GM19328 (cell line): Measurements from ENCODE around the gene MRE11.

ENCODE experiments used
- ATAC-seq: cut with Tn5 transposase; IDR thresholded peaks from one replicate; pipeline ENCODE4 v1.9.1; 2021; ENCODE audit warnings: mild to moderate bottlenecking, moderate library complexity; ENCODE audit not compliant: unreplicated experiment

Gene MRE11

DNA sequence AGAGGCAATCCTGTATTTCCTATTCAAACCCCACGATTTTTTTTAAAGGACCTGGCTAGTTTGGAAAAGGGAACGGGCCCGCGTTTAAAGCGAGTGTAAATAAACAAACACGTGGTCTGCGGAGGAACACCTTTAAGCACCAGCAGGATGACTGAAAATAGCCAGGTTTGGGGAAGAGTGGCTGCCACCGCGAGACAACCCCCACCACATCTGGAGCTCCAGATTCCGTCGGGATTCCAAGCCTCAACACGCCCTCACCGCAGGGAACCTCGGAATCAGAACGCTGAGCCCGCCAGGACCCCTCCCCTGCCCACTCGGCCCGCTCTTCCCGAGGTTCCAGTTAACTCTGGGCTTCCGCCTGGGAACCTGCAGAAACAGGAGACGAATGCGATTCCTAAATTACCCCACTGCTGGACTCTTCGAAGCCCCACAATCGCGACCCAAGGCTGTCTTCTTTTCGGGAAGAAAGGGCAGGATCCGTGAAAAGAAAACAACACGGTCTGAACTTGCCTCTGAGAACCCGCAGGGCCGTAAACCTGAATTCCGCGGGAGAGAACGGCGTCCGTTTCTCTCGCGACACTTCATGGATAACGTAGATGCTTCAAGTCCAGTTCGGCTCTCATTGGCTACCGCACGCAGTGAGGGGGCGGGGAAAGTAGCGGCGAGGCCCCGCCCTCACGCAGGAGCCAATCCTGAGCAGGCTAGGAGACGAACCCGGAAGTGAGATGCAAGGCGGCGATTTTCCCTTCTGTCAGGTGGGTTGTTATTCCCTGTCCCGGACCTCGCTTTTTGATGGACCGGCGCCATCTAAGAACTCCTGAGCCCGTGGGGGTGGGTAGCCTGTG is at the start of gene MRE11, which contains the start of gene ANKRD49:
Gene MRE11, minus strand, starts transcription at position 564 of the 845 bp plus-strand sequence. CDS start 1,043 bp downstream, outside the sequence.
Gene ANKRD49, plus strand, starts transcription at position 704 of the 845 bp plus-strand sequence. CDS start 2,710 bp downstream, outside the sequence.
- peak; percentile 100 for ATAC-seq

DNA sequence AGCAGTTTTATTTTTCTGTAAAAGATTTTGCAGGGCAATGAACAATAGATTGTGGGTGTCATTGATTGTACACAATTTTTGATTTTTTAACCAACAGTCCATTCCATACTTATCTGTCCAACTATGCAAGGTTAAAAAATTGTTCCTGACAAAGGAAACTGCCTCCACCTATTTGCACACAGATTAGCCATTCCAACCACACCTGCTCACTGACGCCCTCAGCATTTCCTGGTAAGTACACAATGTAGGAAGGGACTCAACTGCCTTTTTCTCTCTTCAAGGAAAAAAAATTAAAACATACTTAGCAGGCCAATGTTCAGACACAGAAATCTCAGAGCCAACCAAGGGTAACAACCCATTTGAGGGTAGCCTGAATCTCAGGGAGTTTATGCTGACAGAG is 45.8 kb upstream of the MRE11 start:
- ATAC-seq: no peak

DNA sequence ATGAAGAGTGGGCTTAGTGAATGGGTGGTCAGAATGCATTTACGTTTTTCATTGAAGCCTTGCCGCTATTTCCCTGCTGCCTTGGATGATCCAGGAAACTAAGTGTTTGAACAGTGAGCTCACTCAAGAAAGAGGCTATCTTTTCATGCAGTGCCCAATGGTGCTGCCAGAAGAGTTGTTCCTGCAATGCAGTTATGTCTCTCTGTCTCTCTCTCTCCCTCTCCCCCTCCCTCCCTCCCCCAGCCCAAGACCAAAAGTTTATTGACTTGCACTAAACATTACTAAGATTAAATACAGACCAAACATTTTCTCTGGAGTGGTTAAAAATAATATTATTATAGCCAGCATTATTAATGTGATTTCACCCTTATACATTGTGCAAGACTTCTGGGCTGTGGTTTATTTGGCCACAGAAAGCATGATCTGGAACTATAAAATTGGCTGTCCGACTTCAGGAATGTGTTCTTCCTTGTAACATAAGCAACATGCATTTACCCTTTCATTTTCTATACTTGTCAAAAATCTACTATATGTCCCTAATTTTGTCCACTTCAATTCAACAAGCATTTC is 43.5 kb upstream of the MRE11 start:
- ATAC-seq: no peak

DNA sequence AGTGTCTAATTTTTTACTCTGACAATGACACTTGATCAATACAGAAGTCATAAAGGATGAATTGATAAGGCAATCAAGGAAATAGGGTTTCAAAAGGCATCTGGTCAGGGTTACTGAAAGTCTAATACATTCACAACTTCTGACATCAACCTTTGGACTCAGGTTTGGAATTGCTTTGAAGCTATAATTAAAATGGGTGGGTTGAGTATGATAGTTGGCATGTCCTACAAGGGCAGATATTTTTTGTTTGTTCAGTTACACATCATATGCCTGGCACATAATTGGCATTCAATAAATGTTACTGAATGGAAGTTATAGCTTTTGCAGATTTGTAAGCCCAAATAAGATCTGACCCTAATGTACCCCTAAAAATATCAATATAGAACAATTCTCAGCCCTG is 42.7 kb upstream of the MRE11 start:
- no peak for ATAC-seq

DNA sequence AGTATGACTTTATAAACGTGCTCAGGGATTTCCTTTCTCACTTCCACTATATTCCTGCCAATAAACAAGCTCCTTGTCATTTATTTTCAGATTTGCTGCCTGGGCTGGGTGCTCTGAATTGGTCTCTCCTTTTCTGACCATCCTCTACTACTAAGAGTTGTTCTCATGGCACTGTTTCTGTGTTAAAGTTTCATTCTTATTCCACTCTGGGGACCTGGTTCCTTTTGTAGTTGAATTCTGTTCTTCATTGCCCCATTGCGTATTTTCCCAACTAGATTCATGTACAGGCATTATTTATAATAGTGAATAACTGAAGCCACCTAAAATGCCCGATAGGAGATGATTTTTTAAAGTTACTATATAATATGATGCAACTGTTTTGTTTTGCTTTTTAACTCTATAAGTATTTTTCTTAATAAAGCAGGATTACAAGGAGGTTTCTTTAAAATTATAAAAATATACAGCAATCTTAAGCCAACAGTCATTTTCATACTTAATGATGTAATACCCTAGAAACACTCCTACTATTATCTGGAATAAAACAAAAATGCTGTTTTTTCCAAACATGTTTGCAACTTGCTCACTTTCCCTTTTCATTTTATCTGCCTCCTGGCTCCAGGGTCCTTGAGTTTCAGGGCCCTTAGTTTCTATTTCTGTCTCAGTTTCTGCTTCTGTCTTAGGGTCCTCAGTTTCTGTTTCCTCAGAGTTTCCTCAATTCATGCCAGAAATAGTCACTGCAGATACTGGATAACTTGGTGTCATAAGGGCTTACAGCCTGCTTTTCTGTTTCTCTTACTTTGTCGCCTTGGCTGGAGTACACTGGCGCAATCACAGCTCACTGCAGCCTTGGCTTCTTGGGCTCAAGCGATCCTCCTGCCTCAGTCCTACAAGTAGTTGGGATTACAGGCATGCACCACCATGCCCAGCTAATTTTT is 40.3 kb upstream of the MRE11 start:
- ATAC-seq: no peak

DNA sequence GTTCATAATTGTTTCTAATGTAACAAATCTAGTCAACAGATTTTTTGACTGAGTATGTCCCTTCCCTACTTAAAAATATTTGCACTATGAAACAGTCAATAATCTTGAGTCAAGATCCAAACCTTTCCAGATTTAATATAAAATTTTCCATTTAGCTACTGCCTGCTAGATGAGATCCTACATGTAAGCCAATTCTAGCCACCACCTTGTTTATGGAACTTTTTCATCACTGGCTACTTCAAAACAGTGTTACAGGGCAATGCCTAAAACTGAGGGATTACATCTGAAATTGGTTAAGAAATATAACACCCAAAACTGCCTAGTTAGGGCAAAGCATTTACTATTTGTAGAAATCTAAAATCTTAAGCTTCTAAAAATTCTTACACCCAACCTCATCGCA is 39.6 kb upstream of the MRE11 start:
- ATAC-seq: no peak

DNA sequence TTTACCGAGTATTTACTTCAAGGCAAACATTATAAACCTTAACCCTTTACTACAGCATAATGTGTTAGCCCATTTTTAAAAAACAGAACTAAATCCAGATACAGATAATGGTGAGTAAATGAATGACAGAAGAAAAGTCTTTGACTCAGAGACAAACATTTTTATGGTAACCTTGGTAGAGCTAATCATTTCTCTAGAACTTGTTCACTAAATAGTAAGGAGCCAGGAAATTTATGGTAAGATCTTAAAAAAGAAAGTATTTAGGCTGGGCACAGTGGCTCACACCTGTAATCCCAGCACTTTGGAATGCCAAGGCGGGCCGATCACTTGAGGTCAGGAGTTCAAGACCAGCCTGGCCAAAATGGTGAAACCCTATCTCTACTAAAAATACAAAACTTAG is 38.6 kb upstream of the MRE11 start:
- ATAC-seq: no peak

DNA sequence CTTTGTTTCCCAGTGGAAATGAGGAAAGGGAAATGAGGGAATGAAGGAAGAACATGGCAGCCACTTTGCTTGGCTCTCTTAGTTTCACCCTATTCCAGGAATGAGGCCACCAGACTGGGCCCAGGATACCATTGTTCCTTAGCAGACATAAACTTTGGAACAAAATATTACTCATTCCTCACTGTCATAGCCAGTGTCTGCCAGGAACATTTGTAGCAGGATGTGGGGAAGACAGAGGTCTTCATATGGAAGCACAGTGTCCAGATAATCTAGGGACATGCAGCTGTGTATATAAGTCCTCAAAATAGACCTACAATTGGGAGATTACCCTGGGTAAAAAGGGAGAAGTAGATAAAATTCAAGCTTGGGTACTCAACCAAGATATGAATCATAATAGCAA is 34.9 kb upstream of the MRE11 start:
- no peak for ATAC-seq

DNA sequence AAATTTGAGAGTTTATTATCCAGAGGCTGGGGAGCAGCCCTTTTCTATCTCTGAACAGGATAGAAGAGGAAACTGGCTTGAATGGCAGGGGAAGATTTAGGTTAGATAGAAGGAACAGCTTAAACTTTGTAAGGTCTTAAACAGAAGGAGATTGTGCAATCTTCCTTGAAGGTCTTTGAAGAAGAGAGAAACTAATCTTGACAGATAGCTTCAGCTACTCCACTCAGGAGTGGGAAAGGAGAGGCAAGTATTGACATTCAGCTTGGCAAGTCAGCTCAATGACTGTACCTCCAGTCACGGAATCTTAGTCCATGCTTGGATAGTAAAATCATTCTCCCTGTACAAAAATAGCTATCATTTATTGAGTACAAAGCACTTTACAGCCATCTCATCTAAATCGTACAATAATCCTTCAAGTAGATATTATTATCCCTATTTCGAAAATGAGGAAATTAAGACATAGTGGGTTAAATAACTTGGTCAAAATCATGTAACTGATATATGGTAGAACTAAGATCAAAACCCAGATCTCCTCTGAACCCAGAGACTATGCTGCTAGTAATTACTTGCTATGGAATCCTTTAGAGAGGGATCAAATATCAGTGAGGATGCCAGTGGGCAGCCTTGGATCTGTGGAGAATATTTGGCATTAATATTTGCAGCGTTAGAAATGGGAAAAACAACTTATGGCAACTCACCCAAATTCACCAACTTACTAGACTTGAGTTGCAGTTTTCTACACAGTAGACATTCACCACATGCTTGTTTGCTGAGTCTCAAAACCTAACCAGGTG is 33.2 kb upstream of the MRE11 start:
- ATAC-seq: no peak

DNA sequence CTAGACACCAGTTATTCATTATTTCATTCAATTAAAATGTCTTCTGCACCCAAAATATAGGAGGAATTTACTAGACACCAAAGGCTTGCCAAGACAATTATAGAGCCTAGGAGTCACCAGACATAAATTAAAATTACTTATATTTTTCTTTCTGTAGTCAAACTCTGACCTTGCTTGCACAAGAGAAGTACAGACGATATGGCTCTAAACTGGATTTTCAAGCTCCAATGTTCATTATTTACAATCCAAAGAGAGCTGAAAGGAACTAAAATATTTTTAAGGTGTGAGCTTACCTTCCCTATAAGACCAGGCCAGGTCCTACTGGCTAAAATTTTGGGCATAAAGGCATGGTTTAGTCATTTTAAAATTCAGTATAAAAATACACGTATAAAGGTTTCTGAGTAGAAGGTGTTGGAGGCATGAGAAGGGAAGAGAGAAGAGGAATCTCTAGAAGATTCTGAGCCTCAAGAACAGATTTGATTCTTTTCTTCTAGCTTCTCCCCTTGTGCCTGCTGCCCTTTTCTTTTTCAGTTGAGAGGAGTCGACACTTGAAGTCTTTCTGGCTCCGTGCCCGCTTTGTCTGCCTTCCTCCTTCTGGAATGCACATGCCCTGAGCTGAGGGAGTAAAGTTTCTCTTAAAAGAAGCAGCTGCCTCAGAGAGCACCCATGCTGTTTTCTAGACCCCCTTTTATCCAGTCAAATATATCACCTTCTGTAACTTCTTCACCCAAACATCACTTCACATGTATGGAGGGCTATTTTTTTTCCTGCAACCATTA is 32.1 kb upstream of the MRE11 start:
- no peak for ATAC-seq

DNA sequence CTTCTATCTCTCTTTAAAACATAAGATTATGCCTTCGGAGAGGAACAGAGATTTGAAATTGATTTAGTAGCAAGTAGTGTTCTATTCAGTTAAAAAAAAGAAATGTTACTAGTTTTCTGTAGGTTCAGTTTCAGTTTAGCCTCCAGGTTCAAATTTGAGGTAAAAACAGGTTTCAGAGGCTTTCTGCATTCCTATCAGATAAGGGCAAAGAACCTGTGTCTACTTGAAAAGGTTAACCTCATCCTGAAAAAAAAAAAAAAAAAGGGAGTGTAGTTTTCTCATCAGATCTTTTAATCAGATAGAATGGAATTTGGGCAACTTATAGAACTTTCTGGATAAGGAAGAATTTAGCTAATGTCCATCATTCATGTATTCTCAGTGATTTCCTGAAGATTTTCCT is 30.7 kb upstream of the MRE11 start:
- ATAC-seq: no peak

DNA sequence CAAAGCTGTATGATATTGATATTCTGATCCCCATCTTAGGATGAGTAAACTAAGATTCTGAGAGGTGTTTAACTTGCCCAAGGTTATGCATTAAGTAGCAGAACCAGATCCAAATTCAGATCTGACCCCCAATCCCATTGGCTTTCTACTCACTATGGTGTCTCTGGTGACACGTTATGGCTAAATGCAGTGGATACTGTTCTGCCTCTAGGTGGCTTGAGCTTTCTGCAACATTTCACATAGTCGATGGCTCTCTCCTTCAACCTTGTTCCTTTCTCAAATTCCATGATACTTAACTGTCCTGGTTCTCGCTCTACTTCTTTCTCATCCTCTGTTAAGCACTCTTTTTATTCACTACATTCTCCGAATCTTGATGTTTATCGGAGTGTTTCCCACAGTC is 28.0 kb upstream of the MRE11 start:
- no peak for ATAC-seq

DNA sequence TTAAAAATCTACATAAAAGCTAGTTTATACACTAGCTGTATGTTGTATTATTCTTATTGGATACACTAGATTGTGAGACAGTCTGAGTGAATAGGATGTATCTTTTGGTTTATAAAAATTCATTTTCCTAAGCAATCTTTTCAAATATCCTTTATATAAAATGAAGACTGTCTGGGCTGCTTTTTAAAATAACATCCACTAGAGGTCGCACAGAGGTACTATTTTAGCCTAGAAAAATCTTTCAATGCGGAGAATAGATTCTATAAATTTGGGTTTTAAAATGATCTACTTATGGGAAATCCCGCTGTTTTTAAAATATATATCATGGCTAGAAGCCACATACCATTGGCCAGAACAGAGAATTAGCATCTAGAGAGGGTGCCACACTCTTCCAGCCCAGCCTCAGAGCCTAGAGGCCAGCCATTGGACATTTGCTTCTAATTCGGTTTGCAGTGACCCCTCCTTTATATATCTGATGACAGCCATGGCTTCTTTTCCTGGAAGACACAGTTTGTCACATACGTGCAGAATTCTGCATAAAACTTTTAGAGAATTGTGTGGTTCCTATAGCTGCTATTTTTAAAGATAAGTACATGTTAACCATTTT is 25.9 kb upstream of the MRE11 start:
- ATAC-seq: no peak

DNA sequence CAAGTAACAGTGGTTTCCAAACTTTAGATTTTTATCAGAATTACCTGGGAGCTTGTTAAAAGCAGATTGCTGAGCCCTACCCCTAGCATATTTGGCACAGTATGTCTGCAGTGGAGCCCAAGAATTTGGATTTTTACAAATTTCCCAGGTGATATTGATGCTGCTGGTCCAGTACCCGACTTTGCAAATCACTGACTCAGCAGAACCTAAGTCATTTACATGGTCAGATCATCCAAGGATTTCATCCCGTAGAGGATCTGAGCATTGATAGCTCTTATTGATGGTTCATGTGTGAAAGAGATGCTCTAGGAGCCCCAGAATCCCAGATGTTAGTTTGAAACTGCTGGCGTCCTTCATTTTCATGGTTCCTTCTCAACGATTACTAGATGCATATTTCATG is 24.7 kb upstream of the MRE11 start:
- no peak for ATAC-seq

DNA sequence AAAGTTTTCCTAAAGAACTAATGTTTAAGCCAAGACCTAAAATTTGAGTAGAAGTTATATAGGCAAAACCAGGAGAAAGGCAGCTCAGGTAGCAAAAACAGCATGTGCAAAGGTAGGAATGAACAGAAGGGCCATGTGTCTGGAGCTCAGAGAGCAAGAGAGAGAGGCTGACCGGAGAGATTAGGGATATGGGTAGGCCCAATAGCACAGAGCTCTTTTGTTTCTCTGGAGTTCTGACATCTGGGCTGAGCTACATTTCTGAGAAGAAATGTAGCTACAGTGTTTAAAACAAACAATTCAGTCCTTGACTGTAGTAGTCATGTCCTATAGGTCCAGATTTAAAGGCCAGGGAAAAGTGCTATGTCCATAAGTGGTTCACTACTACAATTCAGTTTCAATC is 23.1 kb upstream of the MRE11 start:
- ATAC-seq: no peak

DNA sequence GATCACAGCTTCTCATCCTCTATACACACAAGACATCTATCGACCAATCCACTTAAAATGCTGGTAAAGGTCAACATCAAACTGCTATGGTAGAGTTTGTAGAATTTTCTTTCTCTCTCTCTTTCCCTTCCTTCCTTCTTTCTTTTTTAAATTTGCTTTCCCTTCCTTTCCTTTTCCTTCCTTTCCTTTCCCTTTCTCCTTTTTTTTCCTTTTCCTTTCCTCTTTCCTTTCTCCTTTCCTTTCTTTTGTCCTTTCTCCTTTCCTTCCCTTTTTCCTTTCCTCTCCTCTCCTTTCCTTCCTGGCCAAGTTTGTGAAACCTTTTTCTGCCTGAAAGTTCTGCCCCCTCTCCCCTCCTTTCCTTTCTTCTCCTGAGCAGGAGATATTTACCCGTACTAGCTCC is 21.8 kb upstream of the MRE11 start:
- no peak for ATAC-seq

DNA sequence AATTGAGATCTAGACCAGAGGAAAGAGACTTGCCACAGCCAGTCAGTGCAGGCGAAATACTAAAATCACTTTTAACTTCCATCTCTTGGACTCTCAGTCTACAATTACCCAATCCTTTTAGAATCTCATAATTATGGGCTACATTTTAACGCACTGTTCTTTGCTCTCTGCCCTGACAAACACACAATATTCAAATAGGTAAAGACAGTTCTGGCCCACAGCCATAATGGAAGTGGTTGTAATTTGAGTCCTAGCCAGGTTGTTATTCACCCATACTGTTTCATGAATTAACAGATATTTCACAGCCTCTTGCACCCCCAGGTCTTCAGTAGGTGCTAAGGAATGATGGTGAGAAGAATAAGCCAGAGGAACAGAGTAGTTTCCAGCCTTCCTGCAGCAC is 19.4 kb upstream of the MRE11 start:
- ATAC-seq: no peak

DNA sequence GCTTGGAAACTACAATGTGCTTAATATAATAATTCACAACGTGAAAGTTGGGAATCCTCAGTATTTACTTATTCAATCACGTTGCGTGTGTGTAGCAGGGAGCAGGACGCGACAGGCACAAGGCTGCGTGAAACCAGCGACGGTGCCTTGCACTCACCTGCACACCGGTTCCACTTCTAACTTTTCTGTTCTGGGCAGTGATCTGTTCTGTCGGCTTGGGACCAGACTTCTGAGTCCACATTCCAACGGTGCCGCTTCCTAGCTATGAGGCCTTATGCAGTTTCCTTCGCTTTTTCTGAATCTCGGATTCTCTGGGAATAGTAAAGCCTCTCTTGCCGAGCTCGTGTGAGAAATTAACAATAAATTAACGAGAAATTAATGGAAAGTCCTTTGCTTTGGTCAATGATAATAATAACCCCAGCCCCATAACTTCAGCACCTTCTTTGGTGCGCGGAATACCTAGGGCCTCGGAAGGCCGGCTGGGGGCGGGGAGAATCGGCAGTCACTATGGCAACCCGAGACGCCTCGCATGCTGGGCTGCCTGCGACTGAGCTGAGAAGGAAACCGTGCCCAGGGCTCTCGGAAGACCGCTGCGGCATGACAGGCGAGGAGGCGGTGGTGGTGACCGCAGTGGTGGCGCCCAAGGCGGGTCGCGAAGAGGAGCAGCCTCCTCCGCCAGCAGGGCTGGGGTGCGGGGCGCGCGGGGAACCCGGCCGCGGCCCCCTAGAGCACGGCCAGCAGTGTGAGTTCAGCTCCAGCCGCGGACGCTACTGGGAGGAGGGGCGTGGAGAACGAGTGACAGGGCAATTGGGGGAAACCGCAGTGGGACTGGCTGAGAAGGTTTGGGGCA is 18.5 kb upstream of the MRE11 start, which contains the start of gene C11orf97:
Gene C11orf97, plus strand, starts transcription at position 530 of the 850 bp plus-strand sequence. Its CDS starts 68 bp downstream, at position 598.
- ATAC-seq: peak; percentile 85
